IMR-90 (cell line): ENCODE results near the gene RAD51B. TPM values are rescaled to one million over a fixed set of nuclear protein-coding genes. Genes with fewer than 3 reads are reported as not detected.

Source experiments
- ATAC-seq: fragments of 200-7000 bp; cut with Tn5 transposase; 2 replicates; pipeline ENCODE4 v1.9.1; 2020; ENCODE audit warnings: low read depth, mild to moderate bottlenecking, moderate library complexity
- BruUV-seq: library from RNA; stranded (reverse); fragments of 400-500 nt; replicated peaks from 2 replicates; lab custom pipeline; 2021; lab: Mats Ljungman, UMichigan
- CTCF ChIA-PET: fragments of 300-600 bp; formaldehyde crosslinking; extraction: SDS; loops from one replicate; lab custom pipeline; 2021; ENCODE audit warnings: antibody characterized with exemption; lab: Yijun Ruan, JAX
- POLR2A ChIA-PET: fragments of 300-600 bp; sonication (Branson Sonifier 250); formaldehyde crosslinking; loops from one replicate; lab custom pipeline; 2022; ENCODE audit warnings: antibody characterized with exemption; ENCODE audit not compliant: unreplicated experiment; lab: Charles Lee
- DNase-seq: peaks from one replicate; pipeline ENCODE4 v3.0.0; 2013
- H2AFZ ChIP-seq: replicated peaks from 2 replicates; pipeline ENCODE3; 2013; ENCODE audit warnings: low read length, mild to moderate bottlenecking; ENCODE audit not compliant: poor library complexity
- H2AK5ac ChIP-seq: 2 replicates; pipeline ENCODE4 v1.6.1; 2013; ENCODE audit warnings: low read depth, low read length, inconsistent platforms
- H2AK9ac ChIP-seq: replicated peaks from 2 replicates; pipeline ENCODE3; 2013; ENCODE audit warnings: mild to moderate bottlenecking, low read depth, low read length, moderate library complexity; ENCODE audit not compliant: poor library complexity
- H2BK120ac ChIP-seq: 2 replicates; pipeline ENCODE4 v1.6.1; 2013; ENCODE audit warnings: low read depth, low read length, inconsistent platforms
- H2BK15ac ChIP-seq: 3 replicates; pipeline ENCODE4 v1.6.1; 2013; ENCODE audit warnings: low read depth, low read length, inconsistent platforms
- H2BK20ac ChIP-seq: 2 replicates; pipeline ENCODE4 v1.6.1; 2013; ENCODE audit warnings: low read depth, mild to moderate bottlenecking, inconsistent platforms, low read length, moderate library complexity
- H2BK5ac ChIP-seq: 2 replicates; pipeline ENCODE4 v1.6.1; 2013; ENCODE audit warnings: mild to moderate bottlenecking, low read depth, low read length, inconsistent platforms; ENCODE audit not compliant: poor library complexity, severe bottlenecking
- H3K14ac ChIP-seq: replicated peaks from 2 replicates; pipeline ENCODE4 v1.6.1; 2013; ENCODE audit warnings: low read depth, low read length, inconsistent platforms
- H3K18ac ChIP-seq: 2 replicates; pipeline ENCODE4 v1.6.1; 2013; ENCODE audit warnings: low read depth, low read length, control low read depth
- H3K23ac ChIP-seq: 2 replicates; pipeline ENCODE4 v1.6.1; 2013; ENCODE audit warnings: low read depth, low read length, inconsistent platforms
- H3K27ac ChIP-seq: 2 replicates; pipeline ENCODE4 v1.5.1; 2013; ENCODE audit warnings: mild to moderate bottlenecking, control low read depth, low read length; ENCODE audit not compliant: insufficient read depth
- H3K27me3 ChIP-seq: 2 replicates; pipeline ENCODE4 v1.6.1; 2013; ENCODE audit warnings: low read length; ENCODE audit not compliant: control insufficient read depth, insufficient read depth
- H3K36me3 ChIP-seq: 2 replicates; pipeline ENCODE4 v1.6.1; 2013; ENCODE audit warnings: low read length, mixed read lengths; ENCODE audit not compliant: control insufficient read depth, insufficient read depth
- H3K4ac ChIP-seq: 2 replicates; pipeline ENCODE4 v1.6.1; 2013; ENCODE audit warnings: low read depth, low read length, inconsistent platforms
- H3K4me1 ChIP-seq: 2 replicates; pipeline ENCODE4 v1.6.1; 2013; ENCODE audit warnings: low read length, mixed read lengths; ENCODE audit not compliant: control insufficient read depth, insufficient read depth
- H3K4me2 ChIP-seq: 2 replicates; pipeline ENCODE4 v1.6.1; 2013; ENCODE audit warnings: low read depth, mild to moderate bottlenecking, control low read depth, low read length, moderate library complexity
- H3K4me3 ChIP-seq: 2 replicates; pipeline ENCODE4 v1.5.1; 2013; ENCODE audit warnings: low read depth, mild to moderate bottlenecking, control low read depth, low read length, moderate library complexity; ENCODE audit not compliant: insufficient read depth
- H3K56ac ChIP-seq: 2 replicates; pipeline ENCODE4 v1.6.1; 2013; ENCODE audit warnings: low read length, inconsistent platforms; ENCODE audit not compliant: insufficient read depth; ENCODE audit errors: extremely low read depth
- H3K79me1 ChIP-seq, 2 experiments: 2 replicates each; pipeline ENCODE4 v1.6.1; 2013; ENCODE audit warnings: low read length in 2 of 2, inconsistent platforms in 1 of 2, low read depth in 1 of 2
- H3K9ac ChIP-seq: 2 replicates; pipeline ENCODE4 v1.6.1; 2013; ENCODE audit warnings: low read depth, low read length, control low read depth
- H3K9me1 ChIP-seq: 2 replicates; pipeline ENCODE4 v1.6.1; 2013; ENCODE audit warnings: low read length, inconsistent platforms; ENCODE audit not compliant: insufficient read depth
- H3K9me3 ChIP-seq: 2 replicates; pipeline ENCODE4 v1.6.1; 2013; ENCODE audit warnings: low read length; ENCODE audit not compliant: control insufficient read depth, insufficient read depth
- H4K20me1 ChIP-seq: 2 replicates; pipeline ENCODE4 v1.6.1; 2013; ENCODE audit warnings: low read length, inconsistent platforms; ENCODE audit not compliant: insufficient read depth
- H4K5ac ChIP-seq: 2 replicates; pipeline ENCODE4 v1.6.1; 2013; ENCODE audit warnings: mild to moderate bottlenecking, low read depth, low read length, control low read depth
- H4K8ac ChIP-seq, 2 experiments: 2 replicates each; pipeline ENCODE4 v1.6.1; 2013; ENCODE audit warnings: low read depth in 2 of 2, low read length in 2 of 2, control low read depth in 1 of 2, inconsistent platforms in 1 of 2
- H4K91ac ChIP-seq: 2 replicates; pipeline ENCODE4 v1.6.1; 2013; ENCODE audit warnings: low read depth, low read length, inconsistent platforms; ENCODE audit not compliant: insufficient read depth
- FOS ChIP-seq: fragments of 150-350 bp; IDR thresholded peaks from 2 replicates; pipeline ENCODE4 v1.6.1; 2016; ENCODE audit warnings: low read depth, low read length
- RFX5 ChIP-seq: IDR thresholded peaks from 2 replicates; pipeline ENCODE4 v1.8.0; 2012; ENCODE audit warnings: low read depth, mild to moderate bottlenecking, low read length, moderate library complexity
- SMC3 ChIP-seq: fragments of 150-350 bp; IDR thresholded peaks from 2 replicates; pipeline ENCODE4 v1.6.1; 2016; ENCODE audit warnings: low read depth, mild to moderate bottlenecking, antibody characterized with exemption, low read length, moderate library complexity
- dilution Hi-C: fragments of 300-500 bp; cut with HindIII; formaldehyde crosslinking; loops from one replicate; pipeline ENCODE4 v1.14.3; 2018; ENCODE audit warnings: low sequenced_read_pairs; ENCODE audit not compliant: unreplicated experiment
- in situ Hi-C: fragments of 300-500 bp; cut with MboI; formaldehyde crosslinking; loops from 3 replicates; pipeline ENCODE4 v1.14.3; 2019; ENCODE audit warnings: low sequenced_read_pairs, inconsistent platforms, mixed read lengths
- intact Hi-C: fragments of 100-400 bp; cut with micrococcal nuclease; formaldehyde crosslinking; loops from 2 replicates; pipeline ENCODE4 v1.10.0; 2022
- polyA plus RNA-seq, 3 experiments: library from polyadenylated mRNA; depleted of rRNA; stranded (reverse); fragments of >200 nt; gene quantifications; 2 replicates each; pipeline ENCODE4 v1.2.3, GENCODE V29; 2012; ENCODE audit warnings: low replicate concordance in 1 of 3
- total RNA-seq: library from RNA; depleted of rRNA; stranded (reverse); fragments of >200 nt; gene quantifications from 2 replicates; pipeline ENCODE4 v1.2.3, GENCODE V29; 2012

The RAD51B gene
- total and polyA plus RNA-seq, 2 of the 4 experiments (the other 2 are of a cell fraction) = 5.1 to 18.8 TPM

GRCh38 chr14:68440820-68441219 is 621.2 kb downstream of the RAD51B start:
- CTCF ChIA-PET = no interaction called here
- intact Hi-C loops = no loop called here
- no TSS peak for BruUV-seq
- Histone ChIP-seq H2AK9ac (no peak overlapping the region), H3K14ac (no peak overlapping the region), H2BK15ac (no peak overlapping the region), H2BK120ac (no peak overlapping the region), H4K91ac (no peak overlapping the region), H4K8ac (no peak overlapping the region), H3K4me1 (peaks cover 6% of the 10 kb centered on the region), H2AFZ (no peak overlapping the region), H4K5ac (no peak overlapping the region), H3K79me1 (no peaks in the 10 kb centered on the region), H3K23ac (no peak overlapping the region), H3K4ac (no peak overlapping the region), H3K56ac (no peak overlapping the region), H2BK5ac (no peak overlapping the region), H3K27ac (no peak overlapping the region), H2AK5ac (no peak overlapping the region), H3K9ac (no peak overlapping the region), H3K9me3 (no peaks in the 10 kb centered on the region), H3K18ac (no peak overlapping the region), H3K27me3 (no peaks in the 10 kb centered on the region), H3K4me3 (no peak overlapping the region), H3K4me2 (no peak overlapping the region), H3K9me1 (no peaks in the 10 kb centered on the region), H4K20me1 (no peaks in the 10 kb centered on the region), H2BK20ac (no peak overlapping the region), H3K36me3 (no peaks in the 10 kb centered on the region)
- in situ Hi-C loops = no loop called here
- ATAC-seq (no peak), DNase-seq (peak; percentile 56)
- no peak for TF ChIP-seq RFX5
- 0 out of 2 replicates have a peak, but pooled peaks have one; percentile 26 for TF ChIP-seq FOS
- TF ChIP-seq SMC3 = no peak
- dilution Hi-C loops = no loop called here
- POLR2A ChIA-PET = no interaction called here
